ENCODE measurements around the gene PDLIM7. TPM values are rescaled to one million over a fixed set of nuclear protein-coding genes. Genes with fewer than 3 reads are reported as not detected.
A peak's percentile ranks its signal among the peaks of the same experiment; 100 is the strongest.

PDLIM7 gene
- total and polyA plus RNA-seq, 2 of the 8 experiments (the other 6 are each of a cell fraction or from before 2014, with no cell fraction given) = 67.3 to 94.2 TPM

GRCh38 chr5:177445052-177445916, 52.1 kb downstream of the PDLIM7 start:
- H3K79me2 ChIP-seq (ENCODE audit: control insufficient read depth in 1 of 2, insufficient read depth in 2 of 2, low read length in 2 of 2) = no peaks in the 10 kb centered on the region
- H3K4me3 ChIP-seq (ENCODE audit: extremely low read depth in 1 of 4, insufficient read depth in 2 of 4, low read depth in 3 of 4, low read length in 4 of 4) = 0 out of 8 replicates have a peak overlapping the region, but pooled peaks of 1 of the 4 experiments have one; percentile 74
- TF ChIP-seq BRCA1 (IDR thresholded peaks at IDR 0.05; ENCODE audit: low read depth, low read length) = no peak
- no peak for TF ChIP-seq RXRA (IDR thresholded peaks at IDR 0.05; ENCODE audit: insufficient read depth, low read depth, low read length)
- TF ChIP-seq POLR2A (IDR thresholded peaks at IDR 0.05; ENCODE audit: control extremely low read depth in 1 of 2, low read depth in 2 of 2, low read length in 2 of 2) = peak in 1 of 2 experiments; percentile 36; a peak in 1 of 3 replicates
- TF ChIP-seq TAF7 (optimal IDR thresholded peaks at IDR 0.05; ENCODE audit: borderline replicate concordance, low read depth, low read length) = no peak
- TF ChIP-seq POLR2AphosphoS5 (IDR thresholded peaks at IDR 0.05; ENCODE audit: low read depth, low read length) = peak; percentile 34; the same call in 1 of the 2 replicates
- TF ChIP-seq RAD21 (IDR thresholded peaks at IDR 0.05 in 1 of 2, conservative IDR thresholded peaks at IDR 0.05 in 1 of 2; ENCODE audit: low read depth in 2 of 2, low read length in 2 of 2) = no peak
- no peak for TF ChIP-seq TAF1 (IDR thresholded peaks at IDR 0.05; ENCODE audit: low read depth, low read length)
- TF ChIP-seq ATF2 (IDR thresholded peaks at IDR 0.05; ENCODE audit: low read length) = 0 out of 2 replicates have a peak, but pooled peaks have one; percentile 20
- no peak for TF ChIP-seq GTF2F1 (IDR thresholded peaks at IDR 0.05; ENCODE audit: borderline replicate concordance, low read depth, low read length)

More at GRCh38 chr5:177445052-177445916, 52.1 kb downstream of the PDLIM7 start:
- Histone ChIP-seq H2AK5ac (ENCODE audit: low read depth, low read length) (no peak overlapping the region), H3K27me3 (replicated peaks in 1 of 4; ENCODE audit: control insufficient read depth in 3 of 4, extremely low read depth in 1 of 4, insufficient read depth in 3 of 4, low read length in 3 of 4) (peaks cover 0 to 13% (median 4%) of the 10 kb centered on the region in 4 experiments; a peak in 5 of 7 replicates), H4K91ac (replicated peaks; ENCODE audit: insufficient read length, low read length) (no peak overlapping the region), H3K9ac (replicated peaks in 1 of 4; ENCODE audit: extremely low read depth in 1 of 4, low read depth in 3 of 4, low read length in 3 of 4) (no peak overlapping the region), H3K23ac (ENCODE audit: insufficient read length) (no peak overlapping the region), H4K20me1 (replicated peaks in 1 of 2; ENCODE audit: control insufficient read depth in 1 of 2, insufficient read depth in 2 of 2, low read length in 2 of 2) (peaks cover 0 to 10% of the 10 kb centered on the region in 2 experiments), H3K4me2 (ENCODE audit: insufficient read depth in 1 of 2, low read depth in 2 of 2, low read length in 2 of 2) (peak overlapping the region in 1 of 2 experiments; percentile 89; a peak in 1 of 4 replicates), H2AFZ (ENCODE audit: low read length) (no peak overlapping the region), H3K56ac (replicated peaks; ENCODE audit: insufficient read length, low read depth, low read length) (no peak overlapping the region), H4K5ac (ENCODE audit: insufficient read length, low read depth, low read length) (no peak overlapping the region), H3K79me1 (ENCODE audit: low read depth, low read length) (no peaks in the 10 kb centered on the region; the same call in 1 of the 2 replicates), H2BK15ac (ENCODE audit: low read length) (no peak overlapping the region), H3K27ac (ENCODE audit: low read depth, low read length) (no peak overlapping the region), H2BK5ac (ENCODE audit: low read depth, low read length) (no peak overlapping the region), H3K4me1 (replicated peaks in 1 of 4; ENCODE audit: control insufficient read depth in 3 of 4, insufficient read depth in 4 of 4, low read length in 3 of 4) (peaks cover 0 to 32% (median 17%) of the 10 kb centered on the region in 4 experiments; a peak in 6 of 7 replicates), H2BK12ac (ENCODE audit: low read depth, low read length) (no peak overlapping the region), H4K8ac (ENCODE audit: extremely low read depth, insufficient read depth, low read length) (no peak overlapping the region), H3K36me3 (ENCODE audit: control insufficient read depth in 2 of 4, insufficient read depth in 4 of 4, low read length in 3 of 4) (peaks cover 2 to 4% (median 3%) of the 10 kb centered on the region in 4 experiments; a peak in 2 of 8 replicates), H3K4ac (replicated peaks; ENCODE audit: insufficient read length, low read depth, low read length) (no peak overlapping the region), H2BK120ac (replicated peaks; ENCODE audit: low read depth, low read length) (no peak overlapping the region), H2BK20ac (ENCODE audit: low read length) (no peak overlapping the region), H3K14ac (ENCODE audit: insufficient read length) (no peak overlapping the region), H3K18ac (ENCODE audit: extremely low read depth, low read length) (no peak overlapping the region), H3K23me2 (ENCODE audit: low read depth, low read length) (peaks cover 9% of the 10 kb centered on the region), H3K9me3 (ENCODE audit: insufficient read depth in 2 of 2, low read depth in 1 of 2, low read length in 1 of 2) (no peaks in the 10 kb centered on the region)
- DNase-seq (ENCODE audit: low read depth in 1 of 2, low spot score in 2 of 2) (no peak), FAIRE-seq (peak; percentile 50)
- ChIA-PET CTCF (ENCODE audit: partially characterized antibody) (interaction anchor here (0.5 to 23.6 kb wide), 17 partner anchors 8 to 738 kb away, joined by 3 to 430 read pairs (median 5); partner anchors contain the start of genes F12, PDLIM7, PFN3 and SLC34A1), POLR2A (ENCODE audit: partially characterized antibody) (interaction anchor here (0.6 to 67.5 kb wide), 17 partner anchors 9 to 673 kb away, joined by 3 to 3349 read pairs (median 8); partner anchors contain the start of genes DBN1, DOK3, GRK6 and PDLIM7)
- WGBS, 2 experiments (ENCODE audit: extremely low coverage in 1 of 2, insufficient coverage in 1 of 2, insufficient read length in 1 of 2, insufficient replicate concordance in 2 of 2, low coverage in 1 of 2, low lambda C conversion rate in 2 of 2, missing lambda C conversion rate in 1 of 2) = 77% methylated on average over 8 of the region's 10 CpGs; no CpG with 5 or more reads in 1 of the 2 experiments

Data from H1 (cell line).